Activated T-cell treated with anti-CD3 and anti-CD28 coated beads, Interleukin-2, amount 50 U/mL, for 4 hours (primary cell): ENCODE results near the gene PRR9. TPM values are rescaled to one million over a fixed set of nuclear protein-coding genes. Genes with fewer than 3 reads are reported as not detected.

Source experiments
- ATAC-seq, 2 donors: fragments of 200-7000 bp; cut with Tn5 transposase; one replicate each; pipeline ENCODE4 v1.10.0; 2021
- DNase-seq: peaks from one replicate; pipeline ENCODE4 v3.0.0-alpha.2; 2020
- H3K27me3 Mint-ChIP-seq: one replicate; pipeline ENCODE4 v1.8.0; 2021; ENCODE audit warnings: low read depth, mixed read lengths
- H3K36me3 Mint-ChIP-seq: one replicate; pipeline ENCODE4 v1.8.0; 2022; ENCODE audit warnings: mixed read lengths; ENCODE audit not compliant: insufficient read depth
- H3K4me1 Mint-ChIP-seq: one replicate; pipeline ENCODE4 v1.8.0; 2021; ENCODE audit warnings: low read depth, mixed read lengths
- H3K4me3 Mint-ChIP-seq: one replicate; pipeline ENCODE4 v1.8.0; 2021; ENCODE audit warnings: mild to moderate bottlenecking, moderate library complexity, mixed read lengths
- H3K9me3 Mint-ChIP-seq: one replicate; pipeline ENCODE4 v1.8.0; 2021; ENCODE audit warnings: mixed read lengths
- total RNA-seq, 3 donors: library from RNA; stranded (reverse); gene quantifications; one replicate each; pipeline ENCODE4 v1.2.1, GENCODE V29; 2021

Gene PRR9
- total RNA-seq, 3 donors from 2014 or later, result not detected

- DNase-seq (no peak), ATAC-seq (no peak)
- Mint-ChIP-seq H3K4me1 (peaks cover 18% of the 10 kb centered on the region), H3K36me3 (no peaks in the 10 kb centered on the region), H3K4me3 (no peak overlapping the region), H3K9me3 (no peaks in the 10 kb centered on the region), H3K27me3 (peaks cover 70% of the 10 kb centered on the region)
These were observed 48.1 kb downstream of the PRR9 start for GRCh38 chr1:153265457-153265856.

Other genes starting within 250 kb of the PRR9 start
- not detected for gene SPRR4, start 246.9 kb upstream of the PRR9 start, total RNA-seq
- gene SPRR1A, start 233.5 kb upstream of the PRR9 start, total RNA-seq, result not detected
- not detected for gene SPRR3, start 215.8 kb upstream of the PRR9 start, total RNA-seq
- gene SPRR1B, start 186.4 kb upstream of the PRR9 start, total RNA-seq, result not detected
- gene SPRR2D, start 176.5 kb upstream of the PRR9 start, total RNA-seq, result not detected
- gene SPRR2A, start 160.1 kb upstream of the PRR9 start, total RNA-seq, result not detected
- gene SPRR2B, start 146.0 kb upstream of the PRR9 start, total RNA-seq, result not detected
- gene SPRR2E, start 123.1 kb upstream of the PRR9 start, total RNA-seq, result not detected
- not detected for gene SPRR2F, start 104.1 kb upstream of the PRR9 start, total RNA-seq
- not detected for gene SPRR2G, start 66.7 kb upstream of the PRR9 start, total RNA-seq
- not detected for gene LELP1, start 14.2 kb upstream of the PRR9 start, total RNA-seq
- gene LORICRIN, start 42.1 kb downstream of the PRR9 start, total RNA-seq, result not detected
- gene PGLYRP3, start 95.4 kb downstream of the PRR9 start, total RNA-seq, result not detected
- gene PGLYRP4, start 131.3 kb downstream of the PRR9 start, total RNA-seq, result not detected
- gene S100A9, start 140.3 kb downstream of the PRR9 start, total RNA-seq, result under 1 TPM in 1 of 3 donors, not detected in 2; 0.38 TPM
- gene S100A12, start 158.0 kb downstream of the PRR9 start, total RNA-seq, result not detected
- gene S100A8, start 173.5 kb downstream of the PRR9 start, total RNA-seq, result not detected
- not detected for gene S100A7A, start 198.9 kb downstream of the PRR9 start, total RNA-seq
- gene S100A7, start 243.1 kb downstream of the PRR9 start, total RNA-seq, result not detected